ENCODE measurements around the gene FAM83E.
"Not testable (repeated sequence)": the region's sequence is repeated elsewhere in the genome, so short reads cannot be mapped to it uniquely, and the experiment has no call there.

The FAM83E gene

DNA sequence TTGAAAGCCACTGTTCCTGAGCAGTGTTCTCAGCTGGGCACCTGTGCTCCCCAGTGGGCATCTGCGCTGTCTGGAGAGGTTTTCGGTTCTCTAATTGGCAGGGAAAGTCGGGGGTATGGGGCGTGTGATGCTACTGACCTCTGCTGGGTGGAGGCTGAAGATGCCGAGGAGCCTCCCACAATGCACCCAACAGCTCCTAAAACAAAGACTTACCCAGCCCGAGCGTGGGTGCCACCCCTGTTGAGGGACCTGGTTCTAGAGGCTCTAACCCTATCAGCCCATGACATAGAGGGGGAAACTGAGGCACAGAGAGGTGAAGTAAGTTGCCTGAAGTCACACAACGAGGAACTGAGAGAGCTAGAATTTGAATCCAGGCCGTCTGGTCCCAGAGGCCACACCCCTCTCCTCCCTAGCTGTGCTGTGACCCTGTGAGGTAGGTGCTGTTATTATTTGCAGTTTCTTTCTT, 6.0 kb downstream of the FAM83E start:
- DNase-seq, result peak; percentile 61 to 66

GRCh38 chr19:48607359-48607755, 7.5 kb downstream of the FAM83E start:
- DNase-seq, result no peak

- DNase-seq, result no peak
Measured at GRCh38 chr19:48606463-48607358, 8.2 kb downstream of the FAM83E start, which contains the start of gene SPACA4. TSS of gene SPACA4 (plus strand) at chr19:48606742. CDS start at chr19:48606979, 237 bp downstream.

DNA sequence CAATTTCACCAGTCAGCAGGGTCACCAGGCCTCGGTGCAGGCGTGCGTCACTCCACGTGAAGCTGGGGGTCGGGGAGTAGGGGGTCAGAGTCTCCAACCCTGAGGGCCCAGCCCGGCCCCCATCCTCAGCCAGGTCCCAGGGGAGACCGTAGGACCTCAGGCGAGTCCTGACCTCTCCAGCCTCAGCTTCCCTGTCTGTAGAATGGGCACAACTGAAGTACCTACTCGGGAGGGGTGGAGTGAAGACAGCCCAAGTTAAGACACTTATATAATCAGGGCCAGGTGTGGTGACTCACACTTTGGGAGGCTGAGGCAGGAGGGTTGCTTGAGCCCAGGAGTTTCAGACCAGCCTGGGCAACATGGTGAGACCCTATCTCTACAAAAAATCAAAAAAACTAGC, 11.0 kb downstream of the FAM83E start:
- no peak for DNase-seq

GRCh38 chr19:48603449-48603848, 11.4 kb downstream of the FAM83E start:
- no peak for DNase-seq

DNA sequence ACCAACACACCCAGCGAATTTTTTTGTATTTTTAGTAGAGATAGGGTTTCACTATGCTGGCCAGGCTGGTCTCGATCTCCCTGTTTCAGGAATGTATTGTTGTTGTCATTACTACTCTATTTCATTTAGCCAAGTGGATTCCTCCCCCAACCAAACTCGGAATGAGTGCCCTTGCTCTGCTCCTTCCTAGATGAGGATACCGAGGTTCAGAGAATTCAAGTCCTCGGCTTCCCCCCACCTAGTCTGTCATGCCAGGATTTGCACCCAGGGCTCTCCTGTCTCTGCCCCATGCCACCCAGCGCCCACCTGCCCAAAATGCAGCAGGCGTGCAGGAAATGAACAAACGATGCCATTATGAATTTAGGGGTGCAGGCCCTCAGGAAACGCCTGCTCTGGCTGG, 11.9 kb downstream of the FAM83E start:
- no peak for DNase-seq

DNA sequence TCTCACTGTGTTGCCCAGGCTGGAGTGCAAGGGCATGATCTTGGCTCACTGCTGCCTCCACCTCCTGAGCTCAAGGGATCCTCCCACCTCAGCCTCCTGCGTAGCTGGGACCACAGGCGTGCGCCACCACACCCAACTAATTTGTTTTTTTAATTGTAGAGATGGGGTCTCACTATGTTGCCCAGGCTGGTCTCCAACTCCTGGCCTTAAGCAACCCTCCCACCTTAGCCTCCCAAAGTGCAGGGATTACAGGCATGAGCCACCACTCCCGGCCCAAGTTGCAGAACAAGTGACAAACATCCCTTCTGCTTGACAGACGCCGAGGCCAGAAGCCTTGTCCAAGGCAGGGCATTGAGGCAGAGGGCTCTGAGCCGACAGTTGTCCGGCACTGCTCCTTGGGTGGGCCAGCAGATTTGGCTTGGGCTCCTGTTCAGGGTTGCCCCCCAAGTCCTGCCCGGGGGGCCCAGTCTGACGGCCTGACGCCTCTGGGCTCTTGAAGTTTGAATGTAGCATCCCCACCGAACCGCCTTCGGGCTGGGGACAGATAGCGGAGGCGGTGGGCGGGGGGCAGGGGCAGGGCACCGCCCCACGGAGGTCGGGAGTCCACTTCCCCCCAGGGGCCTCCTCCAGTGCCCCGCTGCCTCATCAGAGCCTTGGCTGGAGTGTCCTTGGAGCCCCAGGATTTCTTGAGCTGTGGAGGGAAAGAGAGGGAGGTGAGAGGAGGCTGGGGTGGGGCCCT, 14.0 kb downstream of the FAM83E start:
- DNase-seq, result no peak

GRCh38 chr19:48598996-48599700, 15.7 kb downstream of the FAM83E start:
- no peak for DNase-seq

- DNase-seq, result no peak
Measured at GRCh38 chr19:48596679-48597465, 18.0 kb downstream of the FAM83E start.

DNA sequence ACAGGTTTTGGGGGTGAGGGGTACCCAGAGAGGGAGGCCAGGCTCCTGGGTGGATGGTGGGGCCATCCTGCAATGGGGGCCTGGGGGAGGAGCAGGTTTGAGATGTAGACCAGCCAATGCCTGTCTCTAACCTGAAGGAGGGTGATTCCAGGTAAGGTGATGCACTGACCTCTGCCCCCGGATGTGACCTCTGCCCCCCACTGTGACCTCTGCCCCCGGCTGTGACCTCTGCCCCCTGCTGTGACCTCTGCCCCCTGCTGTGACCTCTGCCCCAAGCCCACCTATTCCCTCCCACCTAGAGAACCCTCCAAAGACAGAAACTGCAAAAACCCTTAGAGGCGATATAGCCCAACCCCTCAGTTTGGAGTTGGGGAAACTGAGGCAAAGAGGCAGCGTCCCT, 18.6 kb downstream of the FAM83E start:
- DNase-seq, result no peak

DNA sequence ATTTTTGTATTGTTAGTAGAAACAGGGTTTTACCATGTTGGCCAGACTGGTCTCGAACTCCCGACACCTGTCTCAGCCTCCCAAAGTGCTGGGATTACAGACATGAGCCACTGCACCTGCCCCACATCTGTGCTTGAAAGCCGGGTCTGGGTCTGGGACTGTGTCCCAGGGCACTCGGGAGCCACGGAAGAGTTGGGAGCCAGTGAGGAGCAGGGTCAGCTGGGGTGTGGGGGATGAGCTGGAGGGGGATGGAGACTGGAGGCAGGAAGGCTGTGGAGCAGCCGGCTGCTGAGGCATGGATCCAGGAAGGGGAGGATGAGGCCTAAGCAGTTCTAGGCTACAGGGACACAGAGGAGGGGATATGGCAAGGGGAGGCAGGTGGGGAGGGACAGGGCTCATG, 19.0 kb downstream of the FAM83E start:
- DNase-seq, result no peak

- no peak for DNase-seq
Measured at GRCh38 chr19:48595171-48595570, 19.7 kb downstream of the FAM83E start.

DNA sequence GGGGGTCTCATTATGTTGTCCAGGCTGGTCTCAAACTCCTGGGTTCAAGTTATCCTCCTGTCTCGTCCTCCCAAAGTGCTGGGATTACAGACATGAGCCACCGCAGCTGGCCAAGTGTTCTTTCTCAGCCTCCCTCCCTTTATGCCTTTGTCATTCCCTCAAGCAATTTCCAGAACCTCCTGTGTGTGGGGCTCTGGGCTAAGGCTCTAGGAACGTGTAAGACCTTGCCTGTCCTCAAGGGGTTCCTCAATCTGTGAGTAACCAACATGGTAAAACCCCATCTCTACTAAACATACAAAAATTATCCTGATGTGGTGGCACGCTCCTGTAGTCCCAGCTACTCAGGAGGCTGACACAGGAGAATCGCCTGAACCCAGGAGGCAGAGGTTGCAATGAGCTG, 23.9 kb downstream of the FAM83E start:
- DNase-seq, result no peak

DNA sequence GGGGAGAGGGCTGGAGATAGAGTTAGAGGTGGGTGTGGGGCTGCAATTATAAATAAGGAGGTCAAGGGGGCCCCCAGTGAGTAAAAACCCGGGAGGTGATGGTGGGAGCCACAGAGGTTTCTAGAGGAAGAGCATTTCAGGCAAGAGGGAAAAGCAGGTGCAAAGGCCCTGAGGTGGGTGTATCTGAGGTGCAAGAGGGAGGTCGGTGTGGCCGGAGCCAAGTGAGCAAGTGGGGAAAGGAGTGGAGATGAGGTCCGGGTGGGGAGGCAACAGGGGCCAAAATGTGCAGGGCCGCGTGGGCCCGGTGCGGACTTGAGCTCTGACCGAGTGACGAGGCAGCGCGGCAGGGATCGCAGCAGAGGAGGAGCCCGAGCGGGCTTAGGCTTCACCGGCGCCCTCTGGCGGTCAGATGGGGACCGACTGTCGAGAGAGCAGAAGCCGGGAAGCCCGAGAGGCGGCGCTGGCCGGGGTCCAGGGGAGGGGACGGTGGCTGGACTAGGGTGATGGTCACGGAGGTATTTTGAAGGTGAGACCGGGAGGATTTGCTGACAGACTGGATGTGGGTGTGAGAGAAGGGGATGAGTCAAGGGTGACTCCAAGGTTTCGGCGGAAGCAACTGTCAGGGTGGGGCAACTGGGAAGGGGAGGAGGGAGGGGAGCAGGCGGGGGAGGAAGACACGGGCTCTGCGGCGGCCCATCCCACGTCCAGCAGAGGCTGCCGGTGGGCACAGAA, 26.0 kb downstream of the FAM83E start:
- peak; percentile 72 to 90 for DNase-seq

DNA sequence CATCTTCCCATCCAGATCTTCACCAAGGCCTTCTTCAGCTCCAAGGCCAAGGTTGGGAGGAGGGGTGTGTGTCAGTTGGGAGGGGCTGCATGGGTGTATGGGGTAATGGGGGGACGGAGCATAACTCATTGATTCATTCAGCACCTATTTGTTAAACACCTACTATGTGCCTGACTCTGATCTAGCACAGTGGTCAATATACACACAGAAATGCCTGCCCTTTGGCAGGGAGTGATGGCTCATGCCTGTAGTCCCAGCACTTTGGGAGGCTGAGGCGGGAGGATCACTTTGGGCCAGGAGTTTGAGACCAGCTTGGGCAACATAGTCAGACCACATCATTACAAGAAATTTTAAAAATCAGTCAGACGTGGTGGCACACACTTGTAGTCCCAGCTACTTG, 27.5 kb downstream of the FAM83E start:
- no peak for DNase-seq

DNA sequence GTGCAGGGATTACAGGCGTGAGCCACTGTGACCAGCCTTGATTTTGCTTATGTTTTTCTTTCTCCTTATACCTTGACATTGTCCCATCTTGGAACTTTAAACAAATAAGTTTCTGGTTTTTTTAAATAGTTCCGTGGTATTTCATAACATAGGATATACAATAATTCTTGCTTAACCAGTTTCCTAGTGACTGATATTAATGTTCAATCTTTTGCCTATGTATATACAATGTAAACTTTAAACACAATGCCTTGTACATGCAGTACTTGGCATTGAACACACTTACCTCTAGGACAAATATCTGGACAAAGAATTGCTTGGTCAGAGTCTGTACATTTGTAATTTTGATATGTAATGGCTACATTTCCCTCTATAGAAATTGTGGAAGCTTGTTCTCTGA, 32.7 kb downstream of the FAM83E start:
- no peak for DNase-seq

GRCh38 chr19:48578891-48579290, 36.0 kb downstream of the FAM83E start:
- DNase-seq, result no peak

DNA sequence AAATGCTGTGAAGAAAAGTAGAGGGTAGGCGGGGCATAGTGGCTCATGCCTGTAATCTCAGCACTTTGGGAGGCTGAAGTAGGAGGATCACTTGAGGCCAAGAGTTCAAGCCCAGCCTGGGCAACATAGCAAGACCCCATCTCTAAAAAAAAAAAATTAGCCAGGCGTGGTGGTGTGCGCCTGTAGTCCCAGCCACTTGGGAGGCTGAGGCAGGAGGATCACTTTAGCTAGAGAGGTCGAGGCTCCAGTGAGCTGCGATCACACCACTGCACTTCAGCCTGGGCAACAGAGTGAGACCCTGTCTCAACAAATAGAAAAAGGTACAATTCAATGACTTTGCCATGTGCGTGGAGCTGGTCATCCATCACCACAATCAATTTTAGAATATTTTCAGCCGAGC, 37.0 kb downstream of the FAM83E start:
- DNase-seq, result not testable (repeated sequence)

DNA sequence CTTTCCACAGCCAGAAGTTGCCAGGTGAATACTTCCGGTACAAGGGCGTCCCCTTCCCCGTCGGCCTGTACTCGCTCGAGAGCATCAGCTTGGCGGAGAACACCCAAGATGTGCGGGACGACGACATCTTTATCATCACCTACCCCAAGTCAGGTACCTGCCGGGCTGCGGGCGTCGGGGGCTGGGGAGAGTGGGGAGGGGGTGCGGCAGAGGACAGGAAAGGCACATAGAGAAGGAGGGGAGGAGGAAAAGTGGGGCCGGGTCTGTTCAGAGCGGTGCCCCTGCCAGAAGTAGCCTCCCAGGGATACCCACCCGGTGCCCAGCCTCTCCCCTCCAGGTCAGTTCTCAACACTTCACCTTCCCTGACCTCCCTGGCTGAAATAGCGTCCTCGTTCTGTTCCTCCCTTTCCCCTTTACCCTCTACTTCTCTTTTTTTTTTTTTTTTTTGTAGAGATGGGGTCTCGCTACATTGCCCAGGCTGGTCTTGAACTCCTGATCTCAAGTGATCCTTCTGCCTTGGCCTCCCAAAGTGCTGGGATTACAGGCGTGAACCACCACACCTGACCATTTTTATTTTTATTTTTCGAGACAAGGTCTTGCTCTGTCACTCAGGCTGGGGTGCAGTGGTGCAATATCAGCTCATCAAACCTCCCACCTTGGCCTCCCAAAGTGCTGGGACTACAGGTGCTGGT, 38.8 kb downstream of the FAM83E start:
- no peak for DNase-seq

DNA sequence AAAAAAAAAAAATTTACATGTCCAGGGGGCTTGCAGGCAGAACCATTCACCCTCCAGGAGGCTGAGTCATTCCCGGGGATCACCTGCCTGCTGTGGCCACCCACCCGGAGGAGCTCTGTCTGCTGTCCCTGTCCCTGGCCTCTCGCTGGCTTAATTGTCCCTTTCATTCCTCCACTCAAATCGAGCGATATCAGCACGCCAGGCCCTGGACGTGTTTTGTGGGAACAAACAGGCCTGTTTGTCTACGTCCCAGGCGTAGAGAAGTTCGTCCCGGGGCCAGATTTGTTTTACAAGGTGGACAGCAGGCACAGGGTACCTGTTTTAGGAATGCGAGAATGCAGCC, 41.7 kb downstream of the FAM83E start:
- no peak for DNase-seq
